SK-N-SH treated with all-trans-retinoic acid at 6 μM for 48 hours (cell line): ENCODE data around the gene SDK1.

Experiments used
- ATAC-seq: fragments of 200-7000 bp; cut with Tn5 transposase; 3 replicates; pipeline ENCODE4 v1.9.1; 2020; ENCODE audit warnings: mild to moderate bottlenecking, moderate library complexity
- ARNTL ChIP-seq: fragments of 450-650 bp; formaldehyde crosslinking; IDR thresholded peaks from 2 replicates; pipeline ENCODE4 v1.5.0; 2020; ENCODE audit warnings: low read depth, mild to moderate bottlenecking, moderate library complexity, borderline replicate concordance
- BACH2 ChIP-seq: fragments of 250-450 bp; sonication (Bioruptor Pico); IDR thresholded peaks from 2 replicates; pipeline ENCODE4 v1.9.0; 2021; ENCODE audit warnings: mild to moderate bottlenecking, borderline replicate concordance
- CREB5 ChIP-seq: fragments of 250-450 bp; sonication (Bioruptor Pico); IDR thresholded peaks from 2 replicates; pipeline ENCODE4 v1.5.1; 2020; ENCODE audit warnings: low read depth, mild to moderate bottlenecking, moderate library complexity
- CSDC2 ChIP-seq: fragments of 250-450 bp; sonication (Bioruptor Pico); IDR thresholded peaks from 2 replicates; pipeline ENCODE4 v1.5.0; 2020; ENCODE audit warnings: mild to moderate bottlenecking, moderate library complexity
- CSRNP3 ChIP-seq: fragments of 250-450 bp; sonication (Bioruptor Pico); IDR thresholded peaks from 2 replicates; pipeline ENCODE4 v1.5.1; 2021; ENCODE audit warnings: mild to moderate bottlenecking, moderate library complexity
- ESRRG ChIP-seq: fragments of 250-450 bp; sonication (Bioruptor Pico); IDR thresholded peaks from 2 replicates; pipeline ENCODE4 v1.6.1; 2021; ENCODE audit warnings: mild to moderate bottlenecking
- GLIS3 ChIP-seq: fragments of 250-450 bp; sonication (Bioruptor Pico); IDR thresholded peaks from 2 replicates; pipeline ENCODE4 v1.5.0; 2020; ENCODE audit warnings: mild to moderate bottlenecking, moderate library complexity
- ISL1 ChIP-seq: fragments of 250-450 bp; sonication (Bioruptor Pico); IDR thresholded peaks from 2 replicates; pipeline ENCODE4 v2.1.2; 2022; ENCODE audit warnings: mild to moderate bottlenecking, moderate library complexity
- OSR1 ChIP-seq: fragments of 250-450 bp; sonication (Bioruptor Pico); IDR thresholded peaks from 2 replicates; pipeline ENCODE4 v1.8.0; 2022; ENCODE audit warnings: moderate library complexity, mild to moderate bottlenecking, inconsistent platforms
- PATZ1 ChIP-seq: fragments of 250-450 bp; sonication (Bioruptor Pico); IDR thresholded peaks from 2 replicates; pipeline ENCODE4 v1.8.0; 2020; ENCODE audit warnings: mild to moderate bottlenecking, moderate library complexity, borderline replicate concordance
- PPARA ChIP-seq: fragments of 250-450 bp; sonication (Bioruptor Pico); IDR thresholded peaks from 2 replicates; pipeline ENCODE4 v1.5.0; 2020; ENCODE audit warnings: mild to moderate bottlenecking, borderline replicate concordance
- RARB ChIP-seq: fragments of 250-450 bp; sonication (Bioruptor Pico); IDR thresholded peaks from 2 replicates; pipeline ENCODE4 v1.8.0; 2021; ENCODE audit warnings: mild to moderate bottlenecking, moderate library complexity
- SNAI2 ChIP-seq: fragments of 250-450 bp; sonication (Bioruptor Pico); IDR thresholded peaks from 2 replicates; pipeline ENCODE4 v1.5.0; 2020; ENCODE audit warnings: mild to moderate bottlenecking, moderate library complexity
- TCF4 ChIP-seq: fragments of 250-450 bp; sonication (Bioruptor Pico); IDR thresholded peaks from 2 replicates; pipeline ENCODE4 v1.8.0; 2021; ENCODE audit warnings: mild to moderate bottlenecking, moderate library complexity, borderline replicate concordance
- TOX ChIP-seq: fragments of 250-450 bp; sonication (Bioruptor Pico); IDR thresholded peaks from 2 replicates; pipeline ENCODE4 v1.8.0; 2021; ENCODE audit warnings: mild to moderate bottlenecking, moderate library complexity, borderline replicate concordance
- ZC3H10 ChIP-seq: fragments of 250-450 bp; sonication (Bioruptor Pico); IDR thresholded peaks from 2 replicates; pipeline ENCODE4 v1.5.1; 2021; ENCODE audit warnings: mild to moderate bottlenecking, moderate library complexity
- ZFP3 ChIP-seq: fragments of 250-450 bp; sonication (Bioruptor Pico); IDR thresholded peaks from 2 replicates; pipeline ENCODE4 v1.5.0; 2020; ENCODE audit warnings: mild to moderate bottlenecking, moderate library complexity
- ZFP30 ChIP-seq: fragments of 450-650 bp; formaldehyde crosslinking; IDR thresholded peaks from 2 replicates; pipeline ENCODE4 v1.5.0; 2022; ENCODE audit warnings: mild to moderate bottlenecking, moderate library complexity
- ZNF565 ChIP-seq: fragments of 450-650 bp; formaldehyde crosslinking; conservative IDR thresholded peaks from 2 replicates; pipeline ENCODE4 v1.5.0; 2020; ENCODE audit warnings: low read depth, mild to moderate bottlenecking, moderate library complexity
- ZNF70 ChIP-seq: fragments of 450-650 bp; formaldehyde crosslinking; IDR thresholded peaks from 2 replicates; pipeline ENCODE4 v1.5.0; 2020; ENCODE audit warnings: mild to moderate bottlenecking, moderate library complexity
- ZNF8 ChIP-seq: fragments of 450-650 bp; formaldehyde crosslinking; IDR thresholded peaks from 2 replicates; pipeline ENCODE4 v1.5.0; 2020; ENCODE audit warnings: mild to moderate bottlenecking, moderate library complexity
- TF ChIP-seq, protein P1 (sequence below): fragments of 250-450 bp; sonication (Bioruptor Pico); IDR thresholded peaks from 2 replicates; pipeline ENCODE4 v1.5.0; 2020; ENCODE audit warnings: mild to moderate bottlenecking, moderate library complexity
- TF ChIP-seq, protein P2 (sequence below): fragments of 250-450 bp; sonication (Bioruptor Pico); IDR thresholded peaks from 2 replicates; pipeline ENCODE4 v1.8.0; 2021; ENCODE audit warnings: low read depth, mild to moderate bottlenecking, moderate library complexity, borderline replicate concordance

Gene SDK1

GRCh38 chr7:3399858-3400257 lies 98.8 kb downstream of the SDK1 start:
- no peak for TF ChIP-seq GLIS3 (CRISPR knock-in tag)
- no peak for TF ChIP-seq ZC3H10 (CRISPR knock-in tag)
- no peak for TF ChIP-seq PPARA (CRISPR knock-in tag)
- TF ChIP-seq PATZ1 (CRISPR knock-in tag), result no peak
- TF ChIP-seq BACH2 (CRISPR knock-in tag), result no peak
- TF ChIP-seq ZFP3 (CRISPR knock-in tag), result no peak
- TF ChIP-seq, all 23 proteins: peak for 0
- peak; percentile 72 for ATAC-seq

DNA sequence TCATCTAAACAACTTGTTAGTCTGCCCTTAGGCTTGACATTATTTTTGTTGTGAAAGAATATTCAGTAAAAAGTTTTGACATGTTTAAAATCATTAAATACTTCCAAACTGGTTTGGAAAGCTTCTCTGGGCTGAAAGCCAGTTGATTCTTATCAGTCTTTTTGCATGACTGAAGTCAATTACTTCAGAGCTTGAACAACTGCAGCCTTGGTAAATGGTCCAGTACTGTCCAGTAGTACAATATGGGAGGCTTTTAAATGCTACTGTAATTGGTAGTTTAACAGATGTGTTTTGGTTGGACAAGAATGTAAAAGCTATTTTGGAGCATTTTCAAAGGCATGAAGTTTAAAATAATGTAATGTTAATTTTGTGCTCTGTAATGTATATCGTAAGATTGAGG lies 103.4 kb downstream of the SDK1 start:
- TF ChIP-seq OSR1 (CRISPR knock-in tag), result no peak
- peak; percentile 95; the same call in 1 of the 2 replicates for TF ChIP-seq GLIS3 (CRISPR knock-in tag)
- TF ChIP-seq CSDC2 (CRISPR knock-in tag), result peak; percentile 42; the same call in 1 of the 2 replicates
- peak; percentile 81 for TF ChIP-seq ZFP3 (CRISPR knock-in tag)
- TF ChIP-seq ISL1, result peak; percentile 100
- TF ChIP-seq CSRNP3, result peak; percentile 96
- TF ChIP-seq RARB (CRISPR knock-in tag), result no peak
- TF ChIP-seq, protein P1, sequence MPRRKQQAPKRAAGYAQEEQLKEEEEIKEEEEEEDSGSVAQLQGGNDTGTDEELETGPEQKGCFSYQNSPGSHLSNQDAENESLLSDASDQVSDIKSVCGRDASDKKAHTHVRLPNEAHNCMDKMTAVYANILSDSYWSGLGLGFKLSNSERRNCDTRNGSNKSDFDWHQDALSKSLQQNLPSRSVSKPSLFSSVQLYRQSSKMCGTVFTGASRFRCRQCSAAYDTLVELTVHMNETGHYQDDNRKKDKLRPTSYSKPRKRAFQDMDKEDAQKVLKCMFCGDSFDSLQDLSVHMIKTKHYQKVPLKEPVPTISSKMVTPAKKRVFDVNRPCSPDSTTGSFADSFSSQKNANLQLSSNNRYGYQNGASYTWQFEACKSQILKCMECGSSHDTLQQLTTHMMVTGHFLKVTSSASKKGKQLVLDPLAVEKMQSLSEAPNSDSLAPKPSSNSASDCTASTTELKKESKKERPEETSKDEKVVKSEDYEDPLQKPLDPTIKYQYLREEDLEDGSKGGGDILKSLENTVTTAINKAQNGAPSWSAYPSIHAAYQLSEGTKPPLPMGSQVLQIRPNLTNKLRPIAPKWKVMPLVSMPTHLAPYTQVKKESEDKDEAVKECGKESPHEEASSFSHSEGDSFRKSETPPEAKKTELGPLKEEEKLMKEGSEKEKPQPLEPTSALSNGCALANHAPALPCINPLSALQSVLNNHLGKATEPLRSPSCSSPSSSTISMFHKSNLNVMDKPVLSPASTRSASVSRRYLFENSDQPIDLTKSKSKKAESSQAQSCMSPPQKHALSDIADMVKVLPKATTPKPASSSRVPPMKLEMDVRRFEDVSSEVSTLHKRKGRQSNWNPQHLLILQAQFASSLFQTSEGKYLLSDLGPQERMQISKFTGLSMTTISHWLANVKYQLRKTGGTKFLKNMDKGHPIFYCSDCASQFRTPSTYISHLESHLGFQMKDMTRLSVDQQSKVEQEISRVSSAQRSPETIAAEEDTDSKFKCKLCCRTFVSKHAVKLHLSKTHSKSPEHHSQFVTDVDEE, result peak; percentile 99
- TF ChIP-seq TCF4, result peak; percentile 97
- TF ChIP-seq ZC3H10 (CRISPR knock-in tag), result no peak
- peak; percentile 81; the same call in 1 of the 2 replicates for TF ChIP-seq PPARA (CRISPR knock-in tag)
- TF ChIP-seq CREB5 (CRISPR knock-in tag), result peak; percentile 95
- TF ChIP-seq ESRRG (CRISPR knock-in tag), result peak; percentile 97
- TF ChIP-seq ZFP30 (CRISPR knock-in tag), result peak; percentile 61; the same call in 1 of the 2 replicates
- peak; percentile 73 for TF ChIP-seq ZNF8 (CRISPR knock-in tag)
- 0 out of 2 replicates have a peak, but pooled peaks have one; percentile 18 for TF ChIP-seq BACH2 (CRISPR knock-in tag)
- TF ChIP-seq SNAI2 (CRISPR knock-in tag), result peak; percentile 93
- no peak for TF ChIP-seq TOX (CRISPR knock-in tag)
- TF ChIP-seq ZNF565 (CRISPR knock-in tag), result 0 out of 2 replicates have a peak, but pooled peaks have one; percentile 49
- TF ChIP-seq PATZ1 (CRISPR knock-in tag), result peak; percentile 51; the same call in 1 of the 2 replicates
- peak; percentile 69 for TF ChIP-seq ZNF70 (CRISPR knock-in tag)
- no peak for TF ChIP-seq ARNTL
- TF ChIP-seq, protein P2, sequence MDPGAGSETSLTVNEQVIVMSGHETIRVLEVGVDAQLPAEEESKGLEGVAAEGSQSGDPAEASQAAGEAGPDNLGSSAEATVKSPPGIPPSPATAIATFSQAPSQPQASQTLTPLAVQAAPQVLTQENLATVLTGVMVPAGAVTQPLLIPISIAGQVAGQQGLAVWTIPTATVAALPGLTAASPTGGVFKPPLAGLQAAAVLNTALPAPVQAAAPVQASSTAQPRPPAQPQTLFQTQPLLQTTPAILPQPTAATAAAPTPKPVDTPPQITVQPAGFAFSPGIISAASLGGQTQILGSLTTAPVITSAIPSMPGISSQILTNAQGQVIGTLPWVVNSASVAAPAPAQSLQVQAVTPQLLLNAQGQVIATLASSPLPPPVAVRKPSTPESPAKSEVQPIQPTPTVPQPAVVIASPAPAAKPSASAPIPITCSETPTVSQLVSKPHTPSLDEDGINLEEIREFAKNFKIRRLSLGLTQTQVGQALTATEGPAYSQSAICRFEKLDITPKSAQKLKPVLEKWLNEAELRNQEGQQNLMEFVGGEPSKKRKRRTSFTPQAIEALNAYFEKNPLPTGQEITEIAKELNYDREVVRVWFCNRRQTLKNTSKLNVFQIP, result no peak; the same call in 1 of the 2 replicates
- TF ChIP-seq, all 23 proteins: peak for 17
- peak; percentile 95 for ATAC-seq
